Measurements from ENCODE around the gene PHTF2. TPM values are rescaled to one million over a fixed set of nuclear protein-coding genes. Genes with fewer than 3 reads are reported as not detected.

Gene PHTF2
- polyA plus RNA-seq, 3 donors: 10.1 to 34.3 (median 10.3) TPM

- intact Hi-C loops (cut with micrococcal nuclease): no loop called here
Measured at GRCh38 chr7:77824636-77825035, 26.1 kb downstream of the PHTF2 start.

GRCh38 chr7:77825131-77825530, 26.6 kb downstream of the PHTF2 start:
- Mint-ChIP-seq H3K4me1 (peaks cover 32% of the 10 kb centered on the region), H3K36me3 (peaks cover 18 to 25% of the 10 kb centered on the region in 2 donors), H3K27ac (peak overlapping the region; percentile 33 to 86 (median 79)), H3K27me3 (ENCODE audit: low read depth in 3 of 3) (no peaks in the 10 kb centered on the region), H3K9me3 (peaks cover 22 to 40% (median 31%) of the 10 kb centered on the region in 7 donors), H3K4me3 (no peak overlapping the region)
- H3K36me3 ChIP-seq (replicated peaks in 1 of 2; ENCODE audit: control insufficient read depth in 1 of 2, insufficient read depth in 2 of 2, low read length in 2 of 2): peaks cover 0 to 14% of the 10 kb centered on the region in 2 donors
- no peak for TF ChIP-seq CTCF (IDR thresholded peaks at IDR 0.05)
- DNase-seq: peak; percentile 17 to 40 (median 30)
- whole genome bisulfite sequencing (ENCODE audit: insufficient coverage): no CpG with 5 or more reads among the region's 3 CpGs
- peaks cover 25 to 27% of the 10 kb centered on the region in 2 donors for H3K9me3 ChIP-seq (replicated peaks in 1 of 2; ENCODE audit: control insufficient read depth in 1 of 2, insufficient read depth in 1 of 2, low read length in 2 of 2)
- intact Hi-C loops (cut with micrococcal nuclease): no loop called here
- peaks cover 23 to 25% of the 10 kb centered on the region in 2 donors for H3K4me1 ChIP-seq (ENCODE audit: control insufficient read depth in 1 of 2, insufficient read depth in 2 of 2, low read length in 2 of 2)
- H3K4me2 ChIP-seq (replicated peaks; ENCODE audit: extremely low read depth, low read length, poor library complexity, severe bottlenecking): peak overlapping the region; percentile 10
- H3K79me2 ChIP-seq (ENCODE audit: insufficient read depth, low read length): peaks cover 76% of the 10 kb centered on the region
- peak overlapping the region in 1 of 3 experiments; percentile 13 for H3K4me3 ChIP-seq (replicated peaks in 1 of 3; ENCODE audit: low read depth in 2 of 3, low read length in 3 of 3)
- H2AFZ ChIP-seq (ENCODE audit: insufficient read depth, low read depth, low read length, poor library complexity, severe bottlenecking): no peak overlapping the region
- H3K27me3 ChIP-seq (ENCODE audit: control insufficient read depth in 2 of 2, insufficient read depth in 2 of 2, low read length in 2 of 2): no peaks in the 10 kb centered on the region
- peak overlapping the region; percentile 68 to 77 for H3K27ac ChIP-seq (ENCODE audit: low read depth in 1 of 2, low read length in 2 of 2)
- H4K20me1 ChIP-seq (ENCODE audit: insufficient read depth, low read length): peaks cover 6% of the 10 kb centered on the region
- H3K9ac ChIP-seq (ENCODE audit: insufficient read depth, low read length, poor library complexity, severe bottlenecking): no peak overlapping the region

More at GRCh38 chr7:77824636-77825035, 26.1 kb downstream of the PHTF2 start:
- Histone ChIP-seq H3K4me2 (replicated peaks; ENCODE audit: extremely low read depth, low read length, poor library complexity, severe bottlenecking) (peak overlapping the region; percentile 10), H3K9me3 (replicated peaks in 1 of 2; ENCODE audit: control insufficient read depth in 1 of 2, insufficient read depth in 1 of 2, low read length in 2 of 2) (peaks cover 30 to 32% of the 10 kb centered on the region in 2 donors), H3K79me2 (ENCODE audit: insufficient read depth, low read length) (peaks cover 76% of the 10 kb centered on the region), H3K27me3 (ENCODE audit: control insufficient read depth in 2 of 2, insufficient read depth in 2 of 2, low read length in 2 of 2) (no peaks in the 10 kb centered on the region), H3K4me3 (replicated peaks in 1 of 3; ENCODE audit: low read depth in 2 of 3, low read length in 3 of 3) (peak overlapping the region in 1 of 3 experiments; percentile 13), H3K36me3 (replicated peaks in 1 of 2; ENCODE audit: control insufficient read depth in 1 of 2, insufficient read depth in 2 of 2, low read length in 2 of 2) (peaks cover 0 to 18% of the 10 kb centered on the region in 2 donors), H3K9ac (ENCODE audit: insufficient read depth, low read length, poor library complexity, severe bottlenecking) (no peak overlapping the region), H4K20me1 (ENCODE audit: insufficient read depth, low read length) (peaks cover 6% of the 10 kb centered on the region), H2AFZ (ENCODE audit: insufficient read depth, low read depth, low read length, poor library complexity, severe bottlenecking) (no peak overlapping the region), H3K27ac (ENCODE audit: low read depth in 1 of 2, low read length in 2 of 2) (peak overlapping the region; percentile 68 to 77), H3K4me1 (ENCODE audit: control insufficient read depth in 1 of 2, insufficient read depth in 2 of 2, low read length in 2 of 2) (peaks cover 23 to 25% of the 10 kb centered on the region in 2 donors)
- H3K36me3 Mint-ChIP-seq: peaks cover 20 to 30% of the 10 kb centered on the region in 2 donors
- H3K27me3 Mint-ChIP-seq (ENCODE audit: low read depth in 3 of 3): no peaks in the 10 kb centered on the region
- H3K27ac Mint-ChIP-seq: peak overlapping the region; percentile 54 to 96 (median 83)
- peaks cover 25 to 45% (median 36%) of the 10 kb centered on the region in 7 donors for H3K9me3 Mint-ChIP-seq
- no peak for TF ChIP-seq CTCF (IDR thresholded peaks at IDR 0.05)
- no peak overlapping the region for H3K4me3 Mint-ChIP-seq
- peaks cover 32% of the 10 kb centered on the region for H3K4me1 Mint-ChIP-seq
- no CpG with 5 or more reads among the region's 5 CpGs for WGBS (ENCODE audit: insufficient coverage)
- no peak for DNase-seq

All from CD14-positive monocyte (primary cell).